GM12891 (cell line): ENCODE measurements around the gene NEB.

ENCODE experiments used
- DNase-seq: peaks from one replicate; pipeline ENCODE4 v3.0.0; 2011; ENCODE audit warnings: low spot score; ENCODE audit not compliant: insufficient read length
- FAIRE-seq: peaks from 2 replicates; lab custom pipeline; 2011; peaks lifted over from hg19 to GRCh38; lab: Jason Lieb, UNC
- PAX5 ChIP-seq: IDR thresholded peaks from 2 replicates; pipeline ENCODE4 v1.6.1; 2011; ENCODE audit warnings: low read length, moderate library complexity, mild to moderate bottlenecking; ENCODE audit not compliant: insufficient read depth, severe bottlenecking
- POLR2A ChIP-seq: IDR thresholded peaks from 2 replicates; pipeline ENCODE4 v1.6.1; 2011; ENCODE audit warnings: low read depth, low read length, control low read depth
- POLR2AphosphoS5 ChIP-seq: IDR thresholded peaks from 2 replicates; pipeline ENCODE4 v1.6.1; 2011; ENCODE audit warnings: low read depth, low read length, control low read depth
- POU2F2 ChIP-seq: IDR thresholded peaks from 2 replicates; pipeline ENCODE4 v1.6.1; 2011; ENCODE audit warnings: low read depth, mild to moderate bottlenecking, control low read depth, low read length, moderate library complexity
- SPI1 ChIP-seq: IDR thresholded peaks from 2 replicates; pipeline ENCODE4 v1.6.1; 2011; ENCODE audit warnings: low read depth, low read length, control low read depth
- TAF1 ChIP-seq: IDR thresholded peaks from 2 replicates; pipeline ENCODE4 v1.6.1; 2011; ENCODE audit warnings: low read depth, low read length, control low read depth

Gene NEB

GRCh38 chr2:151482171-151482725 is 252.0 kb downstream of the NEB start:
- FAIRE-seq (peak; percentile 33), DNase-seq (no peak)
- no peak for TF ChIP-seq POLR2AphosphoS5
- TF ChIP-seq POU2F2: no peak
- no peak for TF ChIP-seq SPI1
- TF ChIP-seq POLR2A: no peak
- no peak for TF ChIP-seq TAF1
- TF ChIP-seq PAX5: no peak

- FAIRE-seq (no peak), DNase-seq (no peak)
- no peak for TF ChIP-seq POLR2A
- no peak for TF ChIP-seq SPI1
- no peak for TF ChIP-seq POLR2AphosphoS5
- TF ChIP-seq POU2F2: no peak
- TF ChIP-seq TAF1: no peak
- no peak for TF ChIP-seq PAX5
These were observed 252.5 kb downstream of the NEB start for GRCh38 chr2:151481744-151482143.

- DNase-seq: no peak
- TF ChIP-seq POU2F2 (no peak), TAF1 (no peak), PAX5 (no peak), SPI1 (no peak), POLR2AphosphoS5 (no peak), POLR2A (no peak)
These were observed 256.3 kb downstream of the NEB start for GRCh38 chr2:151478011-151478410.

GRCh38 chr2:151476287-151476686 is 258.0 kb downstream of the NEB start:
- DNase-seq: no peak
- no peak for FAIRE-seq
- TF ChIP-seq PAX5 (no peak), POLR2A (no peak), POU2F2 (no peak), TAF1 (no peak), POLR2AphosphoS5 (no peak), SPI1 (no peak)

More at GRCh38 chr2:151478011-151478410, 256.3 kb downstream of the NEB start:
- no peak for FAIRE-seq

- TF ChIP-seq POLR2A (no peak), POU2F2 (no peak), SPI1 (no peak), POLR2AphosphoS5 (no peak)
- DNase-seq: no peak
- FAIRE-seq: no peak
These were observed 259.2 kb downstream of the NEB start for GRCh38 chr2:151475071-151475470.

- FAIRE-seq: no peak
- DNase-seq: no peak
- TF ChIP-seq POLR2AphosphoS5: no peak
- no peak for TF ChIP-seq PAX5
- TF ChIP-seq TAF1: no peak
- TF ChIP-seq POLR2A: no peak
- TF ChIP-seq SPI1: no peak
- no peak for TF ChIP-seq POU2F2
These were observed 261.3 kb downstream of the NEB start for GRCh38 chr2:151472966-151473365.

- no peak for DNase-seq
- TF ChIP-seq SPI1 (no peak), PAX5 (no peak), POLR2AphosphoS5 (no peak), POLR2A (no peak), POU2F2 (no peak), TAF1 (no peak)
- no peak for FAIRE-seq
These were observed 263.7 kb downstream of the NEB start for GRCh38 chr2:151470556-151470955.

GRCh38 chr2:151465771-151466170 is 268.5 kb downstream of the NEB start:
- TF ChIP-seq POU2F2 (no peak), POLR2A (no peak), TAF1 (no peak), SPI1 (no peak), POLR2AphosphoS5 (no peak), PAX5 (no peak)
- DNase-seq (no peak), FAIRE-seq (no peak)

- FAIRE-seq: no peak
- TF ChIP-seq POLR2AphosphoS5 (no peak), TAF1 (no peak), POLR2A (no peak), SPI1 (no peak), PAX5 (no peak), POU2F2 (no peak)
These were observed 274.9 kb downstream of the NEB start for GRCh38 chr2:151459358-151459757.

GRCh38 chr2:151439127-151439526 is 295.1 kb downstream of the NEB start:
- TF ChIP-seq PAX5 (no peak), POLR2AphosphoS5 (no peak)
- no peak for DNase-seq
- no peak for FAIRE-seq

More at GRCh38 chr2:151459358-151459757, 274.9 kb downstream of the NEB start:
- DNase-seq: no peak
